Epidermal melanocyte (primary cell): Measurements from ENCODE around the gene INTS2.
"Not testable (repeated sequence)": the region's sequence is repeated elsewhere in the genome, so short reads cannot be mapped to it uniquely, and the experiment has no call there.

ENCODE experiments used
- DNase-seq: peaks from one replicate; pipeline ENCODE4 v3.0.0; 2011; ENCODE audit warnings: low spot score; ENCODE audit not compliant: insufficient read length

INTS2 gene

DNA sequence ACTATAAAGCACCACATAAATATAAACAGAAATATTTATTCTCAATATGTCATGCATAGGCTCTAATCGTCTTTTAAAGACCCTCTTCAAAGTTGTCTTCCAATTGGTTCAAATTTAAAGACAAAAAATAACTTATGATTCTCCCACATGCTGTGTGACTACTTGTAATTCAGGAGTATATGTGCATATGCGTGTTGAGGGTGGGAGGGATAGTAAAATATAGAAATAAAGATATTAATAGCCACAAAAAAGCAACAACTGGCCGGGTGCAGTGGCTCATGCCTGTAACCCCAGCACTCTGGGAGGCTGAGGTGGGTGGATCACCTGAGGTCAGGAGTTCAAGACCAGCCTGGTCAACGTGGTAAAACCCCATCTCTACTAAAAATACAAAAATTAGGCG lies 33.5 kb downstream of the INTS2 start:
- not testable (repeated sequence) for DNase-seq

DNA sequence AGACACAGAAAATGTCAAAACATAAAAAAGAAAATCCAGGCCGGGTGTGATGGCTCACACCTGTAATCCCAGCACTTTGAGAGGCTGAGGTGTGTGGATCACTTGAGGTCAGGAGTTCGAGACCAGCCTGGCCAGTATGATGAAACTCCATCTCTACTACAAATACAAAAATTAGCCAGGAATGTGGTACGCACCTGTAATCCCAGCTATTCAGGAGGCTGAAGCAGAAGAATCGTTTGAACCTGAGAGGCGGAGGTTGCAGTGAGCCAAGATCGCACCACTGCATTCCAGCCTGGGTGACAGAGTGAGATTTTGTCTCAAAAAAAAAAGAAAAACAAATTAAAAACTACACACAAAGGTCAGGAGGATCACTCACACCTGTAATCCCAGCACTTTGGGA lies 40.0 kb downstream of the INTS2 start:
- not testable (repeated sequence) for DNase-seq

DNA sequence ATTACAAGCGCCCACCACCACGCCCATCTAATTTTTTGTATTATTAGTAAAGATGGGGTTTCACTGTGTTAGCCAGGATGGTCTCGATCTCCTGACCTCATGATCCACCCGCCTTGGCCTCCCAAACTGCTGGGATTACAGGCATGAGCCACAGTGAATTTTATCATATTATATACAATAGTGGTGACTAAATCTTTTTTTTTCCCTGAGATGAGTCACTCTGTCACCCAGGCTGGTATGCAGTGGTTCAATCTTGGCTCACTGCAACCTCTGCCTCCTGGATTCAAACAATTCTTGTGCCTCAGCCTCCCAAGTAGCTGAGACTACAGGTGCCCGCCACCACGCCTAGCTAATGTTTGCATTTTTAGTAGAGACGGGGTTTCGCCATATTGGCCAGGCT lies 41.9 kb downstream of the INTS2 start:
- not testable (repeated sequence) for DNase-seq

GRCh38 chr17:61884864-61885263 lies 42.9 kb downstream of the INTS2 start:
- no peak for DNase-seq

- DNase-seq, result no peak
Observed at GRCh38 chr17:61880589-61881102, 47.1 kb downstream of the INTS2 start.

GRCh38 chr17:61878984-61879612 lies 48.7 kb downstream of the INTS2 start:
- no peak for DNase-seq

GRCh38 chr17:61878520-61878919 lies 49.3 kb downstream of the INTS2 start:
- no peak for DNase-seq

GRCh38 chr17:61877837-61878236 lies 49.9 kb downstream of the INTS2 start:
- DNase-seq, result no peak

DNA sequence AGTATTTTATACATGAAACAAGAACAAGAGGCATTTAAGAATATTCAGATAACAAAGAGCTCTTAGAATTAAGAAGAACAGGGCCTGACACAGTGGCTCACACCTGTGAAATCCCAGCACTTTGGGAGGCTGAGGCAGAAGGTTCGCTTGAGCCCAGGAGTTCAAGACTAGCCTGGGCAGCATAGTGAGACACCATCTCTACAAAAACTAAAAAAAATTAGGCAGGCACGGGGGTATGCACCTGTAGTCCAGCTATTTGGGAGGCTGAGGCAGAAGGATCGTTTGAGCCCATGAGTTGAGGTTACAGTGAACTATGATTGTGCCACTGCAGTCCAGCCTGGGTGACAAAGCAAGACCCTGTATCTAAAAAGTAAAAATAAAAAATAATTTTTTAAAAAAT lies 52.0 kb downstream of the INTS2 start:
- DNase-seq, result no peak

DNA sequence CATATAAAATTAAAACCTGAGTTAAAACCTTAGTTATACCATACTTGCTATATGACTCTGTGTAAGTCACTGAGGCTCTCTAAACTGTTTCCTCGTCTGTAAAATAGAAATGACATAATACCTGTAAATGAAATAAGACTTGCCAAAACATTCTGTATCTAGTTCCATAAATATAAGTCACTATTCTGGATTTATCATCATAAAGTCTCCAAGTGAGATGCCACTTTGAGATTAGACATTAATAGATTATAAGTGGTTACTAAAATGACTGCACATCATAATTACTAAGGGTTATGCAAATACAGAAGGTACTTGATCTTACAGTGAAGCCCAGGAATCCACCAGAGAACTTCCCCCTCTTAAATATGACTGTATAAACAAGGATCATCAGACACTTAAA lies 52.5 kb downstream of the INTS2 start:
- DNase-seq, result no peak

DNA sequence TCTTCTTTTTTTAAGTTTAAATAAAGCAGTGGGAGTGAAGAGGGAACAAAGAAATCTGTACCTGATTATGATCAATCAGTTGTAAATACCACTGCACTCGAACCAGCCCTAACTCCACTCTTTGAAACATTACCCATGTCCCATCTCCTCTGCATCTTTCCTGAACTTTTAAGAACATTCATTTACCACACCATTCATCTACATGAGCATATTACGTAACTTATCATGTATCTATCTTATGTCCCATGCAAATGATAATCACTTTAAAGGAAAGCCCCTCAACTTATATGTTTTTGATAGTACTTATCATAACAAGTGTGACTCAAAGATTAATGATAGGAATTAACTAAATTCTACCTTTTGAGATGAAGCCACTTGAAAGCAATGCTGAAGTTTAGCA lies 53.7 kb downstream of the INTS2 start:
- no peak for DNase-seq

GRCh38 chr17:61872099-61872498 lies 55.7 kb downstream of the INTS2 start:
- DNase-seq, result no peak

GRCh38 chr17:61869138-61869537 lies 58.6 kb downstream of the INTS2 start:
- no peak for DNase-seq

GRCh38 chr17:61868074-61868473 lies 59.7 kb downstream of the INTS2 start:
- no peak for DNase-seq

GRCh38 chr17:61867033-61867432 lies 60.7 kb downstream of the INTS2 start:
- no peak for DNase-seq

DNA sequence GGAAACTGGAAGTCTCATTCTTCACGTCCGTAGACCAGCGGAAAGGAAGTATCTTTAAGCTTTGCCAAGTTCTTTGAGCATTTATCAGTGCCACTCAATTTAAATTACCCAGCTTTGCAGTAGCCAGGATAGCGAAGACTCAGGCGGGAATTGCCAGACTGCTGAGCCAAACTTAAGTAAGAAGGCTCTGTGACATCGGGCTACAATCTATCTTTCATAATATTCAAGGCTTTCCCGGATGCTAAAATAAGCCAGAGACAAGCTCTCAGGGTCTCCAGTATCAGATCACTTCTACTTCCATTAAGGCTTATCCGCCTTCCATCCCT lies 64.0 kb downstream of the INTS2 start:
- DNase-seq, result no peak

DNA sequence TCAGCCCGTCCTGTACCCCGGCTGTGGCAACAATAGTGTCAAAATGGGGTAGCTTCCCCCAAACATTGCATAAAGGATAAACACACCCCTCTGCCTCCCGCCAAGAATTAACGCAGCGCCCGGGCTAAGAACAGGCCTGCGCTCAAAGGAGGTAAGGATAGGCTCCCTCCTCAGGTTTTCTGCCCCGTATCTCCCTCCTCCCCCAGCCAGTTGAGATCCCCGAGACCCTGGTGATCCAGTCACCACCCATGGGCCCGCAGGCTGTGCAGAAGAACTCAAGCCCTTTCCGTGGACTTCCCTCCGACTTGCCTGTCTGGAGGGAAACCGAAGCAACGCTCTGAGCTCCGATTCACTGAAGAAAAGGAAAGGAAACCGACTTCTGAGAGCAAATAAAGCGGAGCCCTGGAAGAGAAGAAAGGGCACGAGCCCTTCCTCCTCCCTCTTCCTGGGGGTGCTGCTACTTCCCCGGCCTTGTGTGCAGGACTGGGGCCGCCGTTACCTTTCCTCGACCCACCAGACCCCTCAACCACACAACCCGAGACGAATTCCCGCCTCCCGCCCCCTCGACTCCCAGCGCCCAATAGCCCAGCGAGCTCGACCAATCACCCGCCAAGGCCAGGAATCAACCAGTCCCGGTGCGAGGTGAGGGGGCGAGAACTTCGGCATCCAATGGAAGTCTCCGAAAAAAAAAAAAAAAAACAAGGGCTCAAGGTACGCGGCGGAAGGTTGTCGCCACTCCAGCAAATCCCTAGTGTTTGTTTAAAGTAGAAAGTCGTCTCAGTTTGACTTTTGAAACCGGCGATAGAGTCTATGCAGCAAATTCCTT lies 64.6 kb downstream of the INTS2 start, which contains the start of gene BRIP1:
TSS of gene BRIP1 (minus strand) at position 554 of the 826 bp plus-strand sequence. CDS start 1,989 bp downstream, outside the sequence.
- DNase-seq, result peak; percentile 86

DNA sequence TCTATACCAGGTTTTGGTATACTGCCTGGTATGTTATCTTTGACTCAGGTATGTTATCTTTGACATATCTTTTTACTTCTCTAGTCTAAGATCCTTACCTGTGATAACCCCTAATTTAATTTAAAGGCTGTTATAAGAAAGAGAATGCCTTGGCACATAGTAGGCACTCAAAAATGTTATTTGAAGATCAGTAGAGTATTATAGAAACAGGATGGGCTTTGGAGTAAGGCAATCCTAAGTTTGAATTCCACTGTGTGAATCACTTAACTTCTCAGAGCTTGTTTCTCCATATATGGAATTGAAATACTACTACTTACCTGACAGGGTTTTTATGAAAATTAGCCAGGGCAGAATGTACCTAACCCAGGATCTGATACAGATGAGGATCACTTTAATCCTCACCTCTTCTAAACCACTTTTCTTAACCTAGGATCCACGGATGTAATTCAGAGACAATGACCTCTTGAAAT lies 65.6 kb downstream of the INTS2 start:
- no peak for DNase-seq

DNA sequence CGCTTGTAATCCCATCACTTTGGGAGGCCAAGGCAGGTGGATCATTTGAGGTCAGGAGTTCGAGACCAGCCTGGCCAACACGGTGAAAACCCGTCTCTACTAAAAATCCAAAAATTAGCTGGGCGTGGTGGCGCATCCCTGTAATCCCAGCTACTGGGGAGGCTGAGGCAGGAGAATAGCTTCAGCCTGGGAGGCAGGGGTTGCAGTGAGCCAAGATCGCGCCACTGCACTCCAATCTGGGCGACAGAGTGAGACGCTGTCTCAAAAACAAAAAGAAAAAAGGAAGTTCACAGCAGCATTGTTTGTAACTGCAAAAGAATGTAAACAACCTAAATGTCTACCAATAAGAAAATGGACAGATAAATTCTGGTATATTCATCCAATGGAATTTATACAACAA lies 67.4 kb downstream of the INTS2 start:
- DNase-seq, result not testable (repeated sequence)

- no peak for DNase-seq
Observed at GRCh38 chr17:61856035-61856434, 71.7 kb downstream of the INTS2 start.

GRCh38 chr17:61852857-61853256 lies 74.9 kb downstream of the INTS2 start:
- DNase-seq, result no peak

GRCh38 chr17:61849674-61850073 lies 78.1 kb downstream of the INTS2 start:
- DNase-seq, result no peak

- no peak for DNase-seq
Observed at GRCh38 chr17:61848896-61849295, 78.9 kb downstream of the INTS2 start.
